Measurements from ENCODE around the gene ACER3. TPM values are rescaled to one million over a fixed set of nuclear protein-coding genes. Genes with fewer than 3 reads are reported as not detected.

ACER3 gene
- total RNA-seq, 1 donor from 2014 or later = 16.2 TPM

DNA sequence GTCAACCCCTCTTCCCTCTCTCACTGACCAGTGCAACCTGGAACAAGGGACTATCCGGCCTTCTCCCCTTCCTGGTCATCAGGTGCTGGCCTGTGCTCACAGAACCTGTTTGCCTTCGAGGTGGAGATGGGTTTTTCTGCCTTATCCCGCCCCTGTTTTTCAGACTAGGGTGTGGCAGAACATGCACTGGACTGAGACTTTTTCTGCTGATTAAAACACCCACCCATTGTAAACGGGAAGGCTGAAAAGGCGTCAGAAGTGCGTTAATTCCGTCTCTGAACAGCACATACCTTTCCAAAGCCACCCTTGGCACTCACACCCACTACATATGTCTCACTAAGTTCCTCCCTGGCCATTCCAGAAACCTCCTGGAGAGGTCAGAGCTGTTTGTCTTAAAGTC, 169.1 kb downstream of the ACER3 start:
- TF ChIP-seq CTCF (IDR thresholded peaks at IDR 0.05) (no peak), POLR2A (IDR thresholded peaks at IDR 0.05) (no peak), POLR2AphosphoS5 (IDR thresholded peaks at IDR 0.05; ENCODE audit: insufficient read depth in 1 of 2, low read depth in 1 of 2) (no peak)
- intact Hi-C loops (cut with DNase I) = no loop called here
- no peaks in the 10 kb centered on the region for H3K36me3 ChIP-seq
- DNase-seq (ENCODE audit: extremely low spot score in 2 of 2) = no peak
- no peaks in the 10 kb centered on the region for H3K4me1 ChIP-seq
- no peak overlapping the region for H3K27ac ChIP-seq
- H3K4me3 ChIP-seq = no peak overlapping the region
- H3K27me3 ChIP-seq = no peaks in the 10 kb centered on the region
- H3K9me3 ChIP-seq = no peaks in the 10 kb centered on the region

DNA sequence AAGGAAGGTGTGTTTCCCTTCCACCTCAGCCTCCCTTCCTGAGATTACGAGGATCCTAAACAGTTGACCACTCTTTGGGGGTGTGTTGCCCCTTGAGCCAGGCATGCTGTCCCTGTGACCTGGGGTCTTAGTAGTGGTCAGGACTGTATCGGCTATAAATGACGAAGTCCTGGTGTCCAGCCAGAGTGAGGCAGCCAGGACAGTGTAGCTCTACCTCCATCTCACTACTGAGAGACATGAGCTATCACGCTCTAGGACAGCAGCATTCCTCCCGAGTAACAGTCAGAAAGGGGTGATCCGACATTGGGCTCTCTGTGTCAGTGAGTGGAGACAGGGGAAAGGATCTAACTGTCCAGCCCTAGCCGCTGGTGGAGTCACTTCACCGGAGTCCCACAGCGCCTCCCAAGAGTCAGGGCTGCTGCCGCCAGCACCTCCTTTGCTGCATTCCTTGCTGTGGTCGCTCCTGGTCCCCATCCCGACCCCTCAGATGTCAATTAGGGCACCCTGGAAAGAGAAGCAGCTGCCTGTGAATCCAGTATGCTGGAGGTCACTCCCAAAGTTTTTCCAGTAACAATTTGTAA, 170.2 kb downstream of the ACER3 start:
- intact Hi-C loops (cut with DNase I) = no loop called here
- Histone ChIP-seq H3K36me3 (no peaks in the 10 kb centered on the region), H3K27ac (no peak overlapping the region), H3K4me1 (no peaks in the 10 kb centered on the region), H3K4me3 (no peak overlapping the region), H3K27me3 (no peaks in the 10 kb centered on the region), H3K9me3 (no peaks in the 10 kb centered on the region)
- TF ChIP-seq CTCF (IDR thresholded peaks at IDR 0.05) = no peak
- no peak for TF ChIP-seq POLR2A (IDR thresholded peaks at IDR 0.05)
- no peak for TF ChIP-seq POLR2AphosphoS5 (IDR thresholded peaks at IDR 0.05; ENCODE audit: insufficient read depth in 1 of 2, low read depth in 1 of 2)
- no peak for DNase-seq (ENCODE audit: extremely low spot score in 2 of 2)

DNA sequence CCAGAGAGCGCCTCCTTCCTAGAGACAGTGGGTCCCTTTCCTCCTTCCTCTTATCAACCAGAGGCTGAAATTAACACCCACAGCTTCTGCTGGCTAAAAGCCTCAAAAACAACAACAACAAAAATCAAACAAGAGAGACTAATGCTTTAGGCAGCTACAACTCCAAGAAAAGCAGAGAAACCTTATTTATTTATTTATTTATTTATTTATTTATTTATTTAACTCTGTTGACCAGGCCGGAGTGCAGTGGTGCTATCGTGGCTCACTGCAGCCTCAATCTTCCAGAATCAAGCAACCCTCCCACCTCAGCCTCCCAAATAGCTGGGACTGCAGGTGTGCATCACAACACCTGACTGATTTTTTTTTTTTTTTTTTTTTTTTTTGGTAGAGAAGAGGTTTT, 170.9 kb downstream of the ACER3 start:
- H3K4me1 ChIP-seq = no peaks in the 10 kb centered on the region
- no peak overlapping the region for H3K4me3 ChIP-seq
- H3K27me3 ChIP-seq = no peaks in the 10 kb centered on the region
- intact Hi-C loops (cut with DNase I) = no loop called here
- no peak for TF ChIP-seq POLR2AphosphoS5 (IDR thresholded peaks at IDR 0.05; ENCODE audit: insufficient read depth in 1 of 2, low read depth in 1 of 2)
- TF ChIP-seq CTCF (IDR thresholded peaks at IDR 0.05) = no peak
- TF ChIP-seq POLR2A (IDR thresholded peaks at IDR 0.05) = no peak
- no peaks in the 10 kb centered on the region for H3K36me3 ChIP-seq
- no peak overlapping the region for H3K27ac ChIP-seq
- H3K9me3 ChIP-seq = no peaks in the 10 kb centered on the region
- DNase-seq (ENCODE audit: extremely low spot score in 2 of 2) = no peak

- TF ChIP-seq POLR2AphosphoS5 (IDR thresholded peaks at IDR 0.05; ENCODE audit: insufficient read depth in 1 of 2, low read depth in 1 of 2) = no peak
- TF ChIP-seq CTCF (IDR thresholded peaks at IDR 0.05) = no peak
- TF ChIP-seq POLR2A (IDR thresholded peaks at IDR 0.05) = no peak
- no peak overlapping the region for H3K4me3 ChIP-seq
- H3K9me3 ChIP-seq = no peaks in the 10 kb centered on the region
- H3K27ac ChIP-seq = no peak overlapping the region
- peaks cover 7% of the 10 kb centered on the region for H3K4me1 ChIP-seq
- peak in 1 of 2 donors; percentile 1 for DNase-seq (ENCODE audit: extremely low spot score in 2 of 2)
- intact Hi-C loops (cut with DNase I) = no loop called here
- no peaks in the 10 kb centered on the region for H3K27me3 ChIP-seq
- H3K36me3 ChIP-seq = no peaks in the 10 kb centered on the region
These were observed 174.3 kb downstream of the ACER3 start for GRCh38 chr11:77035039-77035438.

GRCh38 chr11:77035580-77035979, 174.9 kb downstream of the ACER3 start:
- H3K36me3 ChIP-seq = no peaks in the 10 kb centered on the region
- H3K4me1 ChIP-seq = peaks cover 11% of the 10 kb centered on the region
- no peaks in the 10 kb centered on the region for H3K27me3 ChIP-seq
- no peak overlapping the region for H3K4me3 ChIP-seq
- TF ChIP-seq CTCF (IDR thresholded peaks at IDR 0.05) (no peak), POLR2A (IDR thresholded peaks at IDR 0.05) (no peak), POLR2AphosphoS5 (IDR thresholded peaks at IDR 0.05; ENCODE audit: insufficient read depth in 1 of 2, low read depth in 1 of 2) (no peak)
- DNase-seq (ENCODE audit: extremely low spot score in 2 of 2) = peak in 1 of 2 donors; percentile 25
- no peak overlapping the region for H3K27ac ChIP-seq
- intact Hi-C loops (cut with DNase I) = no loop called here
- no peaks in the 10 kb centered on the region for H3K9me3 ChIP-seq
